ENCODE measurements around the gene PRKCA. TPM values are rescaled to one million over a fixed set of nuclear protein-coding genes. Genes with fewer than 3 reads are reported as not detected.
A peak's percentile ranks its signal among the peaks of the same experiment; 100 is the strongest.

PRKCA gene
- total and polyA plus RNA-seq, 2 of the 13 experiments (the other 11 are each of a cell fraction or from before 2014, with no cell fraction given), result 18.5 to 21.5 TPM

DNA sequence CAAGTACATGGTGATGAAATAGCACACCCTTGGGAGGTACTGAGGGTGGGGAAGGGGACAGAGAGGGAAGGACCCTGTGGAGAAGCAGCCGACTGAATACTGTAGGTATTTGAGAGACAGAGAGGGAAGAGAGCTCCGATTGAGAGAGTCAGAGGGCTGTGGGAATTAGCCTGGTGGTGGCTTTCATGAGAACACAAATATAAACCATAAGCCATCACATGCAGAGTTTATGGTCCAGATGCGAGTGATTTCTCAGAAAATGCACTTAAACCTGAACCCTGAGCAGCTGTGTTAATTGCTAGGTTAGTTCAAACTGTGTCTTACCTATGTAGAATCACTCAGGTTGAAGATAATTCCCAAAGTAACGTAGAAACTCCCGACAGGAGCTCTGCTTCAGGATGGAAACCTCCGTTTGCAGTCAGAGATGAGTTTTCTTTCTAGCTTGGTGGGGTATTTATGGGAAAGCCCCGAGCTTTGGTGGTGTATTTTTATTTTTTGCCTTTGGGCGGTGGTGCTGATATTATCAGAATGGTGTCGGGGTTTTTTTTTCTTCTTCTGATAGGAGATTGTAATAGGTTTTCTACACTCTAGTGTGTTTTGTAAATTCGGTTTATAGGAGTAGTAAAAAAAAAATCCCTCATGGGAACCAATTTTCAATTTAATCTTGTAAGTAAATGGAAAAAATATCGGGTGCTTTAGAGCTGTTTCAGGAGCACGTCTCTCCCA lies 347.6 kb downstream of the PRKCA start:
- DNase-seq (ENCODE audit: low spot score) (no peak), FAIRE-seq (no peak), ATAC-seq (no peak)
- Histone ChIP-seq H3K9me3 (ENCODE audit: low read length) (no peaks in the 10 kb centered on the region), H3K27me3 (ENCODE audit: control insufficient read depth in 1 of 2, insufficient read depth in 2 of 2, low read length in 2 of 2) (no peaks in the 10 kb centered on the region), H4K20me1 (ENCODE audit: insufficient read depth, low read length) (no peaks in the 10 kb centered on the region; the same call in 1 of the 2 replicates), H3K36me3 (replicated peaks in 1 of 2; ENCODE audit: control insufficient read depth in 1 of 2, insufficient read depth in 2 of 2, low read length in 2 of 2) (peaks cover 8 to 33% of the 10 kb centered on the region in 2 experiments), H3K4me3 (replicated peaks in 1 of 3; ENCODE audit: insufficient read depth in 1 of 3, low read depth in 2 of 3, low read length in 3 of 3) (no peak overlapping the region), H3K4me1 (ENCODE audit: insufficient read depth, low read length) (no peaks in the 10 kb centered on the region), H2AFZ (ENCODE audit: low read length) (no peak overlapping the region), H3K9ac (ENCODE audit: insufficient read depth, low read depth, low read length) (no peak overlapping the region), H3K27ac (ENCODE audit: extremely low read length, insufficient read depth, low read length) (no peak overlapping the region), H3K79me2 (ENCODE audit: insufficient read depth, low read length) (no peaks in the 10 kb centered on the region), H3K4me2 (ENCODE audit: low read depth, low read length) (no peak overlapping the region)
- ChIA-PET CTCF (ENCODE audit: low intra/inter-chr PET ratio, low total read pairs) (no interaction called here), POLR2A (no interaction called here)
- intact Hi-C loops (cut with micrococcal nuclease; ENCODE audit: unreplicated experiment) (no loop called here), in situ Hi-C loops (cut with HindIII; ENCODE audit: extremely low pct_ligation_motif_present, low pct_unique_long_range_greater_than_20kb) (no loop called here)
- no TSS peak for BruUV-seq (replicated peaks)
- 96% methylated on average over 12 of the region's 12 CpGs for WGBS (ENCODE audit: low lambda C conversion rate)
- TF ChIP-seq ARHGAP35 (CRISPR knock-in tag; IDR thresholded peaks at IDR 0.05; ENCODE audit: borderline replicate concordance) (no peak), RBM22 (optimal IDR thresholded peaks at IDR 0.05; ENCODE audit: low read length) (peak; percentile 15)

DNA sequence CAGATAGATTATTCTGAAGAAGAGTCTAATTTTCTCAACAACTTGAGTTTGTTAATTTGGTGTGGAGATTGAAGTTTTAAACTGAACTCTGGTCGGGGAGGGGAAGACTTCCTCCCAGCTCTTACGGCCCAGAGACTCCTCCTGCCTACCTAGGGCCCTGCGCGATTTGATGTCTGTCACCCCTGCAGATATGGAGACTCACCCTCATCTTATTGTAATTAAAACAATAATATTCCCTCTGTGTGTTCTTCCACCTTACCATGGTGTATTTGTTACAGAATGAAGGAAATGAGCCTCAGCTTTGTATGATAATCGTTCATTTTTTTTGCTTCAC lies 348.1 kb downstream of the PRKCA start:
- intact Hi-C loops (cut with micrococcal nuclease; ENCODE audit: unreplicated experiment) (no loop called here), in situ Hi-C loops (cut with HindIII; ENCODE audit: extremely low pct_ligation_motif_present, low pct_unique_long_range_greater_than_20kb) (no loop called here)
- H3K4me1 ChIP-seq (ENCODE audit: insufficient read depth, low read length), result no peaks in the 10 kb centered on the region
- no peak overlapping the region for H3K27ac ChIP-seq (ENCODE audit: extremely low read length, insufficient read depth, low read length)
- H3K79me2 ChIP-seq (ENCODE audit: insufficient read depth, low read length), result no peaks in the 10 kb centered on the region
- ATAC-seq (no peak), DNase-seq (ENCODE audit: low spot score) (no peak), FAIRE-seq (no peak)
- POLR2A ChIA-PET, result no interaction called here
- H3K9ac ChIP-seq (ENCODE audit: insufficient read depth, low read depth, low read length), result no peak overlapping the region
- no peaks in the 10 kb centered on the region for H3K27me3 ChIP-seq (ENCODE audit: control insufficient read depth in 1 of 2, insufficient read depth in 2 of 2, low read length in 2 of 2)
- H3K9me3 ChIP-seq (ENCODE audit: low read length), result no peaks in the 10 kb centered on the region
- no peak overlapping the region for H3K4me3 ChIP-seq (replicated peaks in 1 of 3; ENCODE audit: insufficient read depth in 1 of 3, low read depth in 2 of 3, low read length in 3 of 3)
- H4K20me1 ChIP-seq (ENCODE audit: insufficient read depth, low read length), result no peaks in the 10 kb centered on the region
- CTCF ChIA-PET (ENCODE audit: low intra/inter-chr PET ratio, low total read pairs), result no interaction called here
- 90% methylated on average over 5 of the region's 5 CpGs for WGBS (ENCODE audit: low lambda C conversion rate)
- TF ChIP-seq NFKB2 (CRISPR knock-in tag; IDR thresholded peaks at IDR 0.05; ENCODE audit: borderline replicate concordance), result no peak
- TF ChIP-seq RBM39 (IDR thresholded peaks at IDR 0.05; ENCODE audit: low read depth, low read length, poor library complexity, severe bottlenecking), result no peak
- no peak for TF ChIP-seq MZF1 (CRISPR knock-in tag; IDR thresholded peaks at IDR 0.05; ENCODE audit: borderline replicate concordance)
- no peak overlapping the region for H3K4me2 ChIP-seq (ENCODE audit: low read depth, low read length)
- BruUV-seq (replicated peaks), result no TSS peak
- H3K36me3 ChIP-seq (replicated peaks in 1 of 2; ENCODE audit: control insufficient read depth in 1 of 2, insufficient read depth in 2 of 2, low read length in 2 of 2), result peaks cover 6 to 27% of the 10 kb centered on the region in 2 experiments
- no peak overlapping the region for H2AFZ ChIP-seq (ENCODE audit: low read length)

Measured in HepG2 (cell line).